Trophoblast cell (in vitro differentiated cells and primary cell): ENCODE results near the gene SYNGR2.

ENCODE experiments used
- DNase-seq, 2 donors: peaks; one replicate each; pipeline ENCODE4 v3.0.0-alpha.2; 2016
- H2AFZ ChIP-seq: 2 replicates; pipeline ENCODE4 v1.6.1; 2013; ENCODE audit warnings: low read length, moderate library complexity, mild to moderate bottlenecking; ENCODE audit not compliant: insufficient read depth, poor library complexity
- H2AK5ac ChIP-seq: 2 replicates; pipeline ENCODE4 v1.6.1; 2013; ENCODE audit warnings: mild to moderate bottlenecking, low read length
- H2BK120ac ChIP-seq: 2 replicates; pipeline ENCODE4 v1.6.1; 2013; ENCODE audit warnings: low read length, mild to moderate bottlenecking, moderate library complexity; ENCODE audit not compliant: insufficient read depth, poor library complexity
- H2BK12ac ChIP-seq: 2 replicates; pipeline ENCODE4 v1.6.1; 2013; ENCODE audit warnings: mild to moderate bottlenecking, low read length, moderate library complexity
- H2BK5ac ChIP-seq: 2 replicates; pipeline ENCODE4 v1.6.1; 2013; ENCODE audit warnings: low read length, low read depth, moderate library complexity, mild to moderate bottlenecking; ENCODE audit not compliant: poor library complexity
- H3K14ac ChIP-seq: 2 replicates; pipeline ENCODE4 v1.6.1; 2013; ENCODE audit warnings: mild to moderate bottlenecking, low read length
- H3K18ac ChIP-seq: 2 replicates; pipeline ENCODE4 v1.6.1; 2013; ENCODE audit warnings: mild to moderate bottlenecking, low read length
- H3K23ac ChIP-seq: 2 replicates; pipeline ENCODE4 v1.6.1; 2013; ENCODE audit warnings: low read length
- H3K27ac ChIP-seq: 2 replicates; pipeline ENCODE4 v1.5.1; 2013; ENCODE audit warnings: low read depth, mild to moderate bottlenecking, inconsistent platforms, low read length, moderate library complexity
- H3K27me3 ChIP-seq: 2 replicates; pipeline ENCODE4 v1.6.1; 2013; ENCODE audit warnings: inconsistent platforms, mild to moderate bottlenecking, low read length, moderate library complexity; ENCODE audit not compliant: insufficient read depth
- H3K36me3 ChIP-seq, 2 experiments: 1 replicate in 1 of 2; 2 replicates in 1 of 2; pipeline ENCODE4 v1.6.1; 2013; ENCODE audit warnings: low read length in 2 of 2, mild to moderate bottlenecking in 2 of 2, moderate library complexity in 1 of 2; ENCODE audit not compliant: insufficient read depth in 2 of 2, control insufficient read depth in 1 of 2
- H3K4ac ChIP-seq: 2 replicates; pipeline ENCODE4 v1.6.1; 2013; ENCODE audit warnings: low read depth, mild to moderate bottlenecking, low read length, moderate library complexity
- H3K4me1 ChIP-seq, 2 experiments: 1 replicate in 1 of 2; 2 replicates in 1 of 2; pipeline ENCODE4 v1.6.1; 2013; ENCODE audit warnings: low read length in 2 of 2, mild to moderate bottlenecking in 2 of 2, moderate library complexity in 1 of 2; ENCODE audit not compliant: insufficient read depth in 2 of 2, control insufficient read depth in 1 of 2
- H3K4me2 ChIP-seq: 2 replicates; pipeline ENCODE4 v1.6.1; 2013; ENCODE audit warnings: inconsistent platforms, mild to moderate bottlenecking, low read length, moderate library complexity
- H3K4me3 ChIP-seq: 2 replicates; pipeline ENCODE4 v1.5.1; 2013; ENCODE audit warnings: mild to moderate bottlenecking, low read depth, low read length, inconsistent platforms
- H3K79me1 ChIP-seq: one replicate; pipeline ENCODE4 v1.6.1; 2013; ENCODE audit warnings: low read length
- H3K79me2 ChIP-seq: 2 replicates; pipeline ENCODE4 v1.6.1; 2013; ENCODE audit warnings: low read length, mild to moderate bottlenecking; ENCODE audit not compliant: control insufficient read depth, insufficient read depth, poor library complexity
- H3K9ac ChIP-seq: 2 replicates; pipeline ENCODE4 v1.6.1; 2013; ENCODE audit warnings: mild to moderate bottlenecking, low read length
- H3K9me3 ChIP-seq: 2 replicates; pipeline ENCODE4 v1.6.1; 2013; ENCODE audit warnings: low read depth, mild to moderate bottlenecking, control low read depth, inconsistent platforms, low read length; ENCODE audit not compliant: insufficient read depth
- H4K12ac ChIP-seq: 2 replicates; pipeline ENCODE4 v1.6.1; 2013; ENCODE audit warnings: low read depth, mild to moderate bottlenecking, low read length, moderate library complexity
- H4K8ac ChIP-seq: 2 replicates; pipeline ENCODE4 v1.6.1; 2013; ENCODE audit warnings: low read depth, mild to moderate bottlenecking, low read length, moderate library complexity
- H4K91ac ChIP-seq: one replicate; pipeline ENCODE4 v1.6.1; 2013; ENCODE audit warnings: low read depth, mild to moderate bottlenecking, low read length, moderate library complexity
- WGBS: extraction: QIAGEN DNeasy Blood & Tissue Kit; methylation state at CpG from one replicate; pipeline ENCODE4 v1.1.7; 2013; ENCODE audit warnings: missing lambda C conversion rate; ENCODE audit not compliant: insufficient read length, insufficient coverage; ENCODE audit errors: extremely low coverage; 5-methylcytosine and 5-hydroxymethylcytosine counted together

SYNGR2 gene

DNA sequence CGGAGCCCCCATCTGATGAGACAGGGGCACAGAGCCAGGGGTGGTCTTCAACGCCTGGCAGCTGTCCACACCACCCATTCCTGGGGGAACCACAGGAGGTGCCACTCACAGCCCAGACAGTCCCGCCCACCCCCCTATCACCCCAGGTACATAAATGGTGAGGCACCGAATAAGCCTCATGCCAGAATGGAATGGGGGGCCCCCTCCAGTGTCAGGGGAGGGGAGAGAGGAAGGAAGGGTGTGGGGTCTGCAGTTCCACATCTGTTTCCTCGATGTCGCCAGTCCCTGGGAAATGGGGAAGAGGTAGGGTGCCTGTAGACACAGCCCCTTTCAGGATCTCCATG lies 41.5 kb upstream of the SYNGR2 start:
- H4K12ac ChIP-seq: no peak overlapping the region
- no CpG with 5 or more reads among the region's 6 CpGs for WGBS

DNA sequence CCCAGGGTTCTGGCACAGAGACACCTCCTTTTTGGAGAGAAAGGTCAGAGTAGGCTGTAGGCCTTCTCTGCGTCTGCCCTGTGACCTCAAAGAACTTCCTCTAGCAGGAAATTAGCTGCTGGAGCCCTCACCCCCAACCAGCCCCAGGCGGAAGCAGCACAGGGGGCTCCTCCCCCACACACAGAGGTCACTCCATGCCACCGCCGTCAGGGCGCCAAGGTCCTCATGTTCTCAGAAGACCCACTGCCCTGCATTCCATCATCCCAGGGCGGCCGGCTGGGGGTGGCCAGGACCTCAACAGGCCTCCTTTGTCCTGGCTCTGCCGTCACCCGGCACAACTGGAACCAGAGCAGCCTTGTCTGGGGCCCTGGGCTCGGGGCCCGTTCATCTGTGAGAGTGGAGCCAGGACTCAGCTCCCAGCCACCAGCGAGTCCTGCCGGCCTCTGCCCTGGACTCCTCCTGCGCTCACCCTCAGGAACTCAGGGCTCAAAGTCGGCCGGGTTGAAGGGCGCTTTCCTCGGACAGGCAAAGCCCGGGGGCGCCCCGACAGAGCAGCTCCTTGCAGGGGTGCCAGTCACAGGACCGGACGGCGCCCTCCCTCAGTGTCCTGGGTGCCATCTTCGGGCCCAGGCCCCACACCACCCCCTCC lies 41.0 kb upstream of the SYNGR2 start:
- Histone ChIP-seq H2BK12ac (peak overlapping the region; percentile 30), H4K12ac (peak overlapping the region; percentile 76), H3K4me2 (peak overlapping the region; percentile 68), H3K79me2 (peaks cover 10% of the 10 kb centered on the region), H2BK5ac (peak overlapping the region; percentile 92), H2BK120ac (peak overlapping the region; percentile 89), H3K4me3 (peak overlapping the region; percentile 79), H3K4me1 (peaks cover 6 to 18% of the 10 kb centered on the region in 2 experiments), H3K9me3 (peaks cover 2% of the 10 kb centered on the region), H3K14ac (peak overlapping the region; percentile 84), H3K23ac (no peak overlapping the region), H2AFZ (peak overlapping the region; percentile 32), H4K91ac (peak overlapping the region; percentile 91), H2AK5ac (peak overlapping the region; percentile 55), H4K8ac (peak overlapping the region; percentile 90), H3K9ac (peak overlapping the region; percentile 14), H3K27me3 (no peaks in the 10 kb centered on the region), H3K27ac (peak overlapping the region; percentile 69), H3K36me3 (peaks cover 40 to 42% of the 10 kb centered on the region in 2 experiments), H3K4ac (peak overlapping the region; percentile 23), H3K79me1 (peaks cover 14% of the 10 kb centered on the region), H3K18ac (peak overlapping the region; percentile 87)
- WGBS: no CpG with 5 or more reads among the region's 25 CpGs
- no peak for DNase-seq

More for the DNA sequence above, 41.5 kb upstream of the SYNGR2 start:
- peaks cover 14% of the 10 kb centered on the region for H3K79me1 ChIP-seq
- H3K9me3 ChIP-seq: peaks cover 2% of the 10 kb centered on the region
- H3K79me2 ChIP-seq: peaks cover 10% of the 10 kb centered on the region
- no peak overlapping the region for H3K14ac ChIP-seq
- H3K4me3 ChIP-seq: no peak overlapping the region
- no peak overlapping the region for H3K9ac ChIP-seq
- peak overlapping the region; percentile 68 for H3K4me2 ChIP-seq
- no peak overlapping the region for H2BK5ac ChIP-seq
- peaks cover 6 to 16% of the 10 kb centered on the region in 2 experiments for H3K4me1 ChIP-seq
- no peak overlapping the region for H2BK120ac ChIP-seq
- no peak for DNase-seq
- H2AK5ac ChIP-seq: no peak overlapping the region
- peak overlapping the region; percentile 24 for H4K8ac ChIP-seq
- no peak overlapping the region for H2AFZ ChIP-seq
- H3K23ac ChIP-seq: no peak overlapping the region
- peaks cover 45 to 47% of the 10 kb centered on the region in 2 experiments for H3K36me3 ChIP-seq
- H3K27ac ChIP-seq: no peak overlapping the region
- H2BK12ac ChIP-seq: no peak overlapping the region
- H3K27me3 ChIP-seq: no peaks in the 10 kb centered on the region
- H3K18ac ChIP-seq: peak overlapping the region; percentile 48
- H4K91ac ChIP-seq: no peak overlapping the region
- peak overlapping the region; percentile 4 for H3K4ac ChIP-seq

DNA sequence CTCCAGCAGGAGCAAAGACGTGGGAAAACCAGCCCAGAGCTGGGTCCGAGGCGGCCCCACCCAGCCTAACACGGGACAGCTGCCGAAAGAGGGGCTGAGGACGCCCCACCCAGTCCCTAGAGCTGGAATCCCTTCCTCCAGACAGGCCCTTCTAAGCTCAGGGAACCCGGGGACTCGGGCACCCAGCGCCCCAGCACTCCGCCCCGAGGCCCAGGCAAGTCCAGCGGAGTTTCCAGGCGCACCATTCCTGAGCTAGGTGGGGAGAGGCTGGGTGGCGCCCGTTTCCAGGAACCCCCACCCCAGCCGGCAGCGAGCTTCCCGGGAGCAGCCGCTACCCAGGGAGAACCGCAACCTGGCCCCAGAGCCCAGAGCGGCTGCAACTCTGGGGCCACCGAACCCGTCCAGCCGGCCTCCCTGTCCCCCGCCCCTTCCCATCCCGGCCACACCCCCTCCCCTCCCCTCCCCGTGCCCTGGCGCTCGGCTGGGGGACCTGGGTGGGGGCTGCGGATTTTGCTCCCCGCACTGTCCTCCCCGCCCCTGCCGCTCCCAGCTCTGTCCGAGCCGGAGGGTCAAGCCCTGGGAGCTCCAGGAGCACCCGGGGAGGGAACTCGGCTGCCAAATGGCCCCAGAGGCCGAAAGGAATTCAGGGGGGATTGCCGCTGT lies 40.4 kb upstream of the SYNGR2 start:
- H3K4me2 ChIP-seq: peak overlapping the region; percentile 88
- peak overlapping the region; percentile 37 for H3K4ac ChIP-seq
- peak overlapping the region; percentile 79 for H3K4me3 ChIP-seq
- peaks cover 10% of the 10 kb centered on the region for H3K79me2 ChIP-seq
- H3K14ac ChIP-seq: peak overlapping the region; percentile 84
- H4K8ac ChIP-seq: peak overlapping the region; percentile 90
- H2AK5ac ChIP-seq: peak overlapping the region; percentile 55
- H3K9me3 ChIP-seq: peaks cover 2% of the 10 kb centered on the region
- H3K27ac ChIP-seq: peak overlapping the region; percentile 83
- no CpG with 5 or more reads among the region's 39 CpGs for WGBS
- peak overlapping the region; percentile 91 for H4K91ac ChIP-seq
- peak overlapping the region; percentile 89 for H2BK120ac ChIP-seq
- peak overlapping the region; percentile 74 for H2AFZ ChIP-seq
- peak overlapping the region; percentile 32 for H2BK12ac ChIP-seq
- H2BK5ac ChIP-seq: peak overlapping the region; percentile 92
- H3K27me3 ChIP-seq: no peaks in the 10 kb centered on the region
- H3K23ac ChIP-seq: no peak overlapping the region
- peak overlapping the region; percentile 85 for H3K9ac ChIP-seq
- peak overlapping the region; percentile 87 for H3K18ac ChIP-seq
- H3K79me1 ChIP-seq: peaks cover 14% of the 10 kb centered on the region
- peaks cover 6 to 20% of the 10 kb centered on the region in 2 experiments for H3K4me1 ChIP-seq
- no peak for DNase-seq
- H4K12ac ChIP-seq: peak overlapping the region; percentile 76
- peaks cover 33 to 35% of the 10 kb centered on the region in 2 experiments for H3K36me3 ChIP-seq

DNA sequence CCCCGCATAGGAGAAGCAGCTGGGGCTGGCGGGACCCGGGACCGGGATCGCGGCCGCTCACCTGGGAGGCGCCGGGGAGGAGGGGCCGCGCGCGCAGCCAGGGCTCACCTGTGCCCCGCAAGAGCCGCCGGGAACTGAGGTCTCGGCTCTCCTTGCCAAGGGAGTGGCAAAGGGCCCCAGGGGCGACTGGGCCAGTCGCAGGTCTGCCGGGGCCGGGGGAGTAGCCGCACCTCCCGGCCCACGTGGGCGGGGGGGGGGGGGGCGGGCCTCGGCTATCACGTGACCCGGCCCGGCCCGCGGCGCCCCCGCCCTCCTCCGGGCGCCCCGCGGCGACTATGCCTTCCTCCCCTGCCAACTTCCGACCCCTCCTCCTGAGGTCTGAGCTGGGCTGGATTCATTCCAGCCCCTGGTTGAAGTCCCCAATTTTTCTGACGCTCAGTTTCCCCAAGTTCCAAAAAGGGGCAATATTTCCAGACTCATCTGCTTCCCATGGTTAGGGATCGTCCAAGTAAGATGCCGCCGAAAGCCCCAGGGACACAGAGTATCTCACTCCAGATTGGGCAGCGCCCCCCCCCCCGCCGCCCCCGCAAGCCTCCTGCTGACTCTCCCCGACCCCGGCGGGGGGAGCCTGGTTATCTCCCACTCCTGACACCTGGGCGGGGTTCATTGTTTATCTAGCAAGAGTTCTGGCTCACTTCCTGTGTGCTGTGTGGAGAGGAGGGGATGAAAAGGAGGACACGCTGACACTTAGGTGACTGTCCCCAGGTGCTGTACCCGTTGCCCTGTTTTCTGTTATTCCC lies 39.6 kb upstream of the SYNGR2 start, which contains the start of gene TMC6:
Gene TMC6, minus strand, starts transcription at position 205 of the 800 bp plus-strand sequence. CDS start 1,923 bp downstream, outside the sequence.
- Histone ChIP-seq H4K91ac (peak within 1 kb of the TSS; percentile 91), H3K4ac (peak within 1 kb of the TSS; percentile 37), H3K9me3 (peaks cover 2% of the 10 kb centered on the region), H2BK120ac (peak within 1 kb of the TSS; percentile 89), H3K36me3 (peaks cover 27 to 28% of the 10 kb centered on the region in 2 experiments), H4K12ac (peak within 1 kb of the TSS; percentile 76), H4K8ac (peak within 1 kb of the TSS; percentile 90), H3K9ac (peak within 1 kb of the TSS; percentile 85), H3K4me3 (peak within 1 kb of the TSS; percentile 79), H3K18ac (peak within 1 kb of the TSS; percentile 87), H3K4me1 (peaks cover 6 to 20% of the 10 kb centered on the region in 2 experiments), H2BK5ac (peak within 1 kb of the TSS; percentile 92), H3K79me1 (peaks cover 14% of the 10 kb centered on the region), H2AK5ac (peak within 1 kb of the TSS; percentile 55), H3K79me2 (peaks cover 10% of the 10 kb centered on the region), H3K23ac (no peak within 1 kb of the TSS), H3K14ac (peak within 1 kb of the TSS; percentile 84), H3K4me2 (peak within 1 kb of the TSS; percentile 88), H3K27ac (peak within 1 kb of the TSS; percentile 83), H3K27me3 (no peaks in the 10 kb centered on the region), H2AFZ (peak within 1 kb of the TSS; percentile 74), H2BK12ac (peak within 1 kb of the TSS; percentile 32)
- peak; percentile 40 to 70 for DNase-seq
- no CpG with 5 or more reads among the region's 54 CpGs for WGBS
